ENCODE data around the gene ACACA.

The ACACA gene

GRCh38 chr17:37123941-37124820 is 282.5 kb downstream of the ACACA start:
- no peak for DNase-seq

DNA sequence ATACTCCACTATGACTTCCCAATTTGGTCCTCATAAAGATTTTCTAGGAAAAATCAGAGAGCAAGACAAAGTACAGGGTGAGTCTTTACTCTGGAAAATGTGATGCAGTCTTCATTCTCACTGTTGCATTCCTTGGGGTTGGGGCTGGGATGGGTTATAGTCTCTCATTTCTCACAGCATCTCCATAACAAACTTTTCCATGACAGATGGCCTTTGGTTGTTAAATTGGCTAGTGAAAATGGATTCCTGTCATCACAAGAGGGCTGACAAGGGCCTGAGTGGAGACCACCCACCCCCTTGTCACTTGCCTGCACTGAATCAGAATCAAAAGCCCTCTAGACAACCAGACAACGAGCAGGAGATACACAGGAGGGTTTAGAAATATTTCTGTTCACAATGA is 283.2 kb downstream of the ACACA start:
- no peak for DNase-seq

DNA sequence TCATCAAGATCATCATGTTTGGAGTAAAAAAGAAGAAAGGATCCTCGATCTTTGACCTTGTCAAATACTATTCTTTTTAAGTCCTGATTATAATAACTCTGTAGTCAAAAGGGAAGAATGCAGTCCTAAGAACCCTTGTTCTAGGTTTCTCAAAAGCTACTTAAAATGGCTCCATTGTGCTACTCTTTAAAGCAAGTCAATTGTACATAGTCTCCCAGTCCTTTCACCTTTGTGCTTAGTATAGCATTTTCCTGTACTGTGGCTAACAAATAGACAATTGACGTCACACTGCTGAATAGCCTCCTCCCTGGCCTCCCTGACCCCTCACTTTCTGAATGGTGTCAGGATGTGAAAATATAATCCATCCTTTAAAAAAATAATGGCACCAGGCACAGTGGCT is 285.0 kb downstream of the ACACA start:
- DNase-seq = no peak

GRCh38 chr17:37118366-37119137 is 288.1 kb downstream of the ACACA start:
- peak; percentile 3 for DNase-seq

GRCh38 chr17:37117373-37118142 is 289.1 kb downstream of the ACACA start:
- no peak for DNase-seq

GRCh38 chr17:37116671-37117185 is 289.9 kb downstream of the ACACA start:
- DNase-seq = peak; percentile 86

DNA sequence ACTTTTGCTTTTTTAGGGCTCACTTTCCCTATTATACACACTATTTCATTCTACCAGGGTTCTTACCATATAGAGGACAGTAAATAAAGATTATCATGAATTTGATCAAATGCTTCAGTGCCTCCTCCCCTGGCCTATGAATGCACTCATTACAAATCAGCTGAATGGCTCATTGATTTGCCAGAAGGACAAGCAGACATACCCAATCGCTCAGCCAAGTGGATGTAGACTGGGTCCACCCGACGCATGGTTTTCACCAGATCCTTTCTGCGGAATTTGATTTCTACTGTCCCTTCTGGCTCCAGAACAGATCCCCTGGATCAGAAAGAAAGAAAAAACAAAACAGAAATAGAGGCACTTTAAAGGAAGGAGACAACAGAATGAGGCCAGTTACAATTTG is 295.3 kb downstream of the ACACA start:
- DNase-seq = no peak

- no peak for DNase-seq
Measured at GRCh38 chr17:37110746-37111145, 295.9 kb downstream of the ACACA start.

- peak; percentile 82 for DNase-seq
Measured at GRCh38 chr17:37109731-37110710, 296.6 kb downstream of the ACACA start.

DNA sequence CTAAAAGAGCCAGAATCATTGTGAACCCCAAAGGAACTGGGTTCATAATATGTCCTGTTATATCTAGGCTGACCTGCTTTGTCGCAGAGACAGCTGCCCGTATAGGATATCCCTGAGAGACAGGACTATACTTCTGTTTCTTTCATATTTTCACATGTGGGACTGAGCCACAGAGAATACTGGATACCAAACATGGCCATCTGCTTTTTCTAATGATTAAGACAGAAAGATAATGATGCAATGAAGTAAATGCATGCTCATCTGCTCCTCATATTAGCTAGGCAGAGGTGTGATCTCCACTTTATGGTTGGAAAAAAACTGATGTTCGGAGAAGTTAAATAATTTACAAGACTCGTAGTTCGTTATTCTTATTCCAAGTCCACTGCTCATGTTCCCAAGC is 297.5 kb downstream of the ACACA start:
- no peak for DNase-seq

- peak; percentile 53 for DNase-seq
Measured at GRCh38 chr17:37107406-37108083, 299.1 kb downstream of the ACACA start.

- DNase-seq = no peak
Measured at GRCh38 chr17:37106049-37106448, 300.6 kb downstream of the ACACA start.

DNA sequence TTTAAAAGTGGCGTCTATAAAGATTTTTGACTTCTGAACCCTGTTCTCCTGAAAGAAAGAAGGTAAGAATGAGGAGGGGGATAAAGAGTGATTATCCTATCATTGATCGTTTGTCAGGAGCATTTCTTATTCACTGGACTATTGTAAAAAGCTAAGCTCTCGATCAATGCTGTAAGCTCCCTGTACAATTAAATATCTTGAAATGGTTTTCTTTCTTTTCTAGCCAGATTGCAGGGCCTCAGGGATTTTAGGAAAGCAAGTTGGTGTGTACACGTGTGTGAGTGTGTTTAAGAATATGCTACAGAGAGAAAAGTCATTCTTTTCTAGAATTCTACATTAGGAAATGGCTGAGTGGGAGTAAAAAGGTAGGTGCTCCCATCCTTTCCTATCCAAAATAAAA is 303.4 kb downstream of the ACACA start:
- DNase-seq = no peak

- no peak for DNase-seq
Measured at GRCh38 chr17:37101306-37101705, 305.3 kb downstream of the ACACA start.

- no peak for DNase-seq
Measured at GRCh38 chr17:37100231-37100630, 306.4 kb downstream of the ACACA start.

GRCh38 chr17:37098910-37099664 is 307.5 kb downstream of the ACACA start:
- DNase-seq = no peak

GRCh38 chr17:37098152-37098551 is 308.5 kb downstream of the ACACA start:
- no peak for DNase-seq

DNA sequence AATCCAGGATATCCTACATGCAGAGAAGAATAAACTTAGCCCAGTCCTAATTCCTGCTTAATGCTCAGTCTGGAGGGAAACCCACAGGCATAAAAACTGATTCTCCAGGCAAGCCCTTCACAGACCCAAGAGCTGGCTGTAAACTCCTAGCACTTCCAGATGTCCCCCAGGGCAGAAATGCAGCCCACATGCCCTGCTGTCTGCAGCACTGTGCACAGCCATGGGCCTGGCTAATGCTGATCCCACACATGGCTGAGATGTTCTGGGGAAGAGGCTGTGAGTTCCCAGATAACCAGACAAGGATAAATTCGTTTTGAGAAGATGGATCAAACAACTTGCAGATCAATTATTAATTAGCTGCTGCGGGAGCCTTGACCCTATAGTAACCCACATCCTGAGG is 309.5 kb downstream of the ACACA start:
- no peak for DNase-seq

DNA sequence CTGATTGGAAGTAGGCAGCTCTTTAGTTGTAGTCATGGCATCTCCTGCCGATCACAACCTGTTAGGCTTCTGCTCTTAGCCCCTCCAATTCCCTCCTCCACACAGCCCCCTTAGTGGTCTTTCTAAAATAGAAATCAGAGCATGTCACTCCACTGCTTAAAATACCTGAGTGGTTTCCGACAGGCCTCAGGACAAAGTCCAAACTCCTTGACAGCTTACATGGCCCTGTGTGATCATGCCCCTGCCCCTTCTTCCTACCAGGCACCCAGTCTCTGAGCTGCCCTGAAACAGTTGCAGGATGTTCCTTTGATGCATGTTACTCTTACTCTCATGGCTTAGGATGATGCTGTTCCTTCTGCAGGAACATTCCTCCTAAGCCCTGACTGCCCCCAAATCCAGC is 310.6 kb downstream of the ACACA start:
- DNase-seq = no peak

- DNase-seq = no peak
Measured at GRCh38 chr17:37094391-37094790, 312.2 kb downstream of the ACACA start.

- DNase-seq = no peak
Measured at GRCh38 chr17:37092701-37093100, 313.9 kb downstream of the ACACA start.
